Stimulated activated CD4-positive, alpha-beta T cell treated with anti-CD3 and anti-CD28 coated beads, Interleukin-2, amount 100 ng/mL, for 24 hours (primary cell): ENCODE measurements around the gene CEP78.
"Not testable (repeated sequence)": the region's sequence is repeated elsewhere in the genome, so short reads cannot be mapped to it uniquely, and the experiment has no call there.

ENCODE experiments used
- DNase-seq, 2 donors: peaks; one replicate each; pipeline ENCODE4 v3.0.0-alpha.2; 2020

The CEP78 gene

DNA sequence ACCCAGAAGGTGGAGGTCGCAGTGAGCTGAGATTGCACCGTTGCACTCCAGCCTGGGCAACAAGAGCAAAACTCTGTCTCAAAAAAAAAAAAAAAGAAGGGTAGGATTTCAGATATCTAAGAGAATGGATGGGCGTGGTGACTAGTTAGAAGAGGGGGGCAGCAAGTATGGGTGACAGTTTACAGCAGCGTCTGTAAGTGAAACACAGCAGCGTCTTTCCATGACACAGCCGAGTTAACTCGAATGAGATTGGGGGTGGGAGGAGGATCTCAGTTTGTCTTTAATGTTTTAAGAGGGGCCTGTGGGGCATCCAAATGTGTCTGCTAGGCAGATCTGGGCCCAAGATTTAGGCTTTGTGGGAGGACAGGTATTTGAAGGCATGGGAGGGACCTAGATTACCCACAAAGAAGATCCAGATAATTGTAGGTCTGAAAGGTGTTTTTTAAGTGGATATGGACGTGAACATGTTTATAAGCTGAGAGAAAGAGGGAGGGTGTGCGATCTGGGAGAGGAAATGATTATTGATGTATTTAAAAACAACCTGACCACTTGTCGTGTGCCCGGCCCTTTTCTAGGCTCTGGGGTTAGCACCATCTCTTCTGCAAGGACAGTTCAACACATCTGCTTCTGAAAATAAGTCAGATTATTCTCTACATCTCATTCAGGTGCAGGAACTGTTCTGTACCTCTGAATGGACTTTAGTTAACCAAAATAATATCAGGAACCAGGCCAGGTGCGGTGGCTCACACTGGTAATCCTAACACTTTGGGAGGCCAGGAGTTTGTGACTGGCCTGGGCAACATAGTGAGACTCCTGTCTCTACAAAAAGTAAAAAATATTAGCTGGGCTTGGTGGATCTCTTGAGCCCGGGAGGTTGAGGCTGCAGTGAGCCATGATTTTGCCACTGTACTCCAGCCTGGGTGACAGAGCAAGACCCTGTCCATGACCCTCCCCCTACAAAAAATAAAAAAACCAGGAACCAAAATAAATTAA is 2.5 kb downstream of the CEP78 start:
- no peak for DNase-seq

- no peak for DNase-seq
These were observed 3.6 kb downstream of the CEP78 start for GRCh38 chr9:78239506-78239905.

- no peak for DNase-seq
These were observed 6.2 kb downstream of the CEP78 start for GRCh38 chr9:78242041-78242440.

DNA sequence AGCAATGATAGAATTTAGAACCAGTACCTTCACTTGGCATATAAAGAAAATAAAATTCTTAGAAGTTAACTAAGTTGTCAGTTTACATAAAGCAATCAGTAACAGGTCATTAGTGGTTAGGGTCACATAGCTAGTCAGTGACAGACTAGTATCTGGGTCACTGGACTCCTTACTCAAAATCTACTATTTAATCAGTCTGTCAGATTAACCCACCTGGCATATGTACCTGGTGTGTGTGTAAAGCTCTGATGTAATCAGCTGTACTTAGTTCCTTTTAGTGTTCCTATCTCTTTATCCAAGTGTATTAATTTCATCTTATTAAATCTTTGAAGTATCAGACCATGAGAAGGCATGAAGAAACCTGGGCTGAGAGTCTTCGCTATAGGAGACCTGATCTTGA is 7.3 kb downstream of the CEP78 start:
- no peak for DNase-seq

- no peak for DNase-seq
These were observed 9.5 kb downstream of the CEP78 start for GRCh38 chr9:78245401-78245800.

- DNase-seq: no peak
These were observed 12.8 kb downstream of the CEP78 start for GRCh38 chr9:78248635-78249034.

DNA sequence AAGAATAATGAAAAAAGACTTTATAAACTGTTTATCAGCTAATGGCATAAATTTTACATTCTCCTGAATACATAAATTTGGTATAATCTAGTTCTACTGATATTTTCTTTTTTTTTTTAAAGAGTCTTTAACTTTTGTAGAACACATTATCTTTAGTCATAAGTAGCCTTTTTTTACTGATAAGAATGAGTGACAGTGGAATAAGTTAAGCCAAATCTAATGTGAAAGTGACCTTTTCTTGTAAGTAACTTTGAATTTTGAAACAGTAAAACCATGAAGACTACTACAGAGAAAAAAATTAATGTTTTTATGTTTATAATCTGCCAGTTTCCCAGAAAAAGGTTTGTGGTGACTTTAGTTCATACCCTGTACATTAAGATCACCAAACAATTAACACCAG is 13.7 kb downstream of the CEP78 start:
- no peak for DNase-seq

DNA sequence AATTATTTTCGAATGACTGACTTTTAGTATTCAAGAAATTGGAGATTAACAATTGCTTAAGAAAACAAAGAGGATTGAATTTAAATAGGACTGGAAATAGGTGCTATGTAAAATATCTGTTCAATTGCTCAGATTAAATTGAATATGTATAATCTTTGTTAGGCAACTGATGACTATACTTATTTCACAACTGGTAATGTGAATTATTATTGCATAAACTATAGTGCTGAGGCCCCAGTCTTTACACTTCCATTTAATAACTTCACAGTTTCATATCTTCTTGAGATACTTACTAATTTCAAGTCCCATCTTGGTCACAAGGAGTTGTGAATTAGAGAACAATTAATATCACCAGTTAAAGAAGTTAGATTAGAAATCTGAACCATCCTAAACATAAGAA is 16.7 kb downstream of the CEP78 start:
- no peak for DNase-seq

- no peak for DNase-seq
These were observed 17.4 kb downstream of the CEP78 start for GRCh38 chr9:78253285-78253684.

DNA sequence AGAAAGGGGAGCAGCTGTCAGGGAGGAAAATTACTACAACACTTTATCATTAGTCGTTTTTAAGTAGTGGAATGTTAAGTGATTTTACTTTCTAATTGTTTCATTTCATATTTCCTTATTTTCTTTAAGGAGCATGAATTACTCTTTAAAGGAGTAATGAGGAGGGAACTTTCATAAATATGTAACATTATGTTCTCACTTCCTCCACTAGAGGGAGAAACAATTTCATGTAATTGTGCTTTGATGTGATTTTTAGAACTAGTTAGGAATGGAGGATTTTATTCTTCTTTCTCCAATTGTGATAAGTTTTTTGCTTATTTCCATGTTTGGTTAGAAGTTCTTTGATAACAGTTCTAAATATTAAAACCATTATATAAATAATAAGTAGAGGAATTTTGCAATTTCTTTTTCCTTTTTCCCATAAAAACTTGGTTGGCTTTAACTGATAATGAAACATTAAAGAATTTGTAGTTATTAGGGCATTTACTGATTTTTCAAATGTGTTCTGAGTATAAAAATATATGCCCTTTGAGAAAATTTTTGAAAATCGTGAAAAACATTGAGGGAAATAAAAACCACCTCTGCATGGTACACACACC is 25.6 kb downstream of the CEP78 start:
- no peak for DNase-seq

DNA sequence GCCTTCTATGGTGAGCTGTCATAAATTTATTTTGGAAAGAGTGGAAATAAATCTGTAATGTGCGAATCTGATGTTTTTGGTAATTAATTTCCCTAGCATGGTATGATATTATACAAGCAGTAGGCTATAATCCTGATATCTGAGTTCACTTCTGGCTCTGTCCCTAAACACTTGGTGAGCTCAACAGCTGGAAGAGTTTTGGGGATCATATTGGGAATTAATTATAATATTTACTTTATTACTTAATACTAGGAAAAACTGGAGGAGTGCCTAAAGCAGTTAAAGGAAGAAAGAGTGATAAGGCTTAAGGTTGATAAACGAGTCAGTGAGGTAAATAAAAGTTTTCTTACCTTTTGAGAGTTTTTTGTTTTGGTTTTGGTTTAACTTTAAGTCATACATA is 26.8 kb downstream of the CEP78 start:
- DNase-seq: no peak

DNA sequence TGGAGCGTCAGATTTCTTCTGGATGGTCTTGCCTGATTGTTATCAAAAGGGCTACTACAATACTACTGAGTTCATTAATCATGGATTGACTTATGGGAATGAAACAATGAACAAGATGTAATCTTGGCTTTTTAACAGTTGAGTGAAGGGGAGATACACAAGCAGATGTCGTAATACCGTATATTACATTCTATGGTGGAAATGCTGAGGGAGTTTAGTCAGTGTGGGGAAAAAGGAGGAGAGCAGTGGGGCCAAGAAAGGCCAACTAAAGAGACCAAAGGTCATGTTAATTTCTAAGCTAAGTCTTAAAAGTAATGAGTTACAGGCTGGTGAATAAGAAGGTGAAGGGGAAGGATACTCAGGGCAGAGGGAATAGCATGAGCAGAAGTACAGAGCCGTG is 32.0 kb downstream of the CEP78 start:
- no peak for DNase-seq

DNA sequence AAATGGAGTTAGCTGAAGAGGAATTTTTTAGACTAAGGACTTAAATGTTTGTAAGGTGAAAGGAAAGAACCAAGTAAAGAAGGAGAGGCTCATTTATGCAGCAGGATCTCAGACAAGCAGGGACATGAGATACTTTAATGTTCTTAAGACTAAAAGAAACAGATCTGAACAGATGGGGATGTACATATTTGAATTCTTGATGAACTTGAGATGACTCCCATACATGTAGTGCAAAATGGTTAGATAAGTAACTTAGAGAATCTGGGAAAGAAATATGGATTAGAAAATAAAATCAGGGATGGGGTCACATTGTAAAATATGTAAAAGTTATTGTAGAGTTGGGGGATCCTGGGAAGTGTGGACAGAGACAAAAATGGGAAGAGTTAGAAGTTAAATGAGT is 33.9 kb downstream of the CEP78 start:
- DNase-seq: no peak

DNA sequence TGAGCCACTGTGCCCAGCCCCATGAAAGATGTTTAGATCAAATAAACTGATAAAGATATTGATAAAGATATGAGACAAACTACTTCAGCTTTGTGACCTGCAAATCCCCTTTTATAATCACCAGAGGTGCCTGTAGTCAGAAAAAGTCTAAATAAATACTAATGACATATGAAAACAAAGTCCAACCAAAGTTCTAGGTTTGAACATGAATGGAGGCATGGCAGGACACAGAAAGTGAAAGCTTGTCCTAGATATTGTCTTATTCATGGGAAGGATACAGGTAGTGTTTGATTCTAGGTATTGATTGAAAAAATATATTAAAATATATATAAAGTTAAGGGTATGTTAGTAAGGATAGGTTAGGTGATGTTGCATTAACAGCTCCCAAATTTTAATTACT is 36.4 kb downstream of the CEP78 start:
- no peak for DNase-seq

GRCh38 chr9:78273761-78274160 is 37.9 kb downstream of the CEP78 start:
- no peak for DNase-seq

- no peak for DNase-seq
These were observed 42.4 kb downstream of the CEP78 start for GRCh38 chr9:78278177-78278777.

DNA sequence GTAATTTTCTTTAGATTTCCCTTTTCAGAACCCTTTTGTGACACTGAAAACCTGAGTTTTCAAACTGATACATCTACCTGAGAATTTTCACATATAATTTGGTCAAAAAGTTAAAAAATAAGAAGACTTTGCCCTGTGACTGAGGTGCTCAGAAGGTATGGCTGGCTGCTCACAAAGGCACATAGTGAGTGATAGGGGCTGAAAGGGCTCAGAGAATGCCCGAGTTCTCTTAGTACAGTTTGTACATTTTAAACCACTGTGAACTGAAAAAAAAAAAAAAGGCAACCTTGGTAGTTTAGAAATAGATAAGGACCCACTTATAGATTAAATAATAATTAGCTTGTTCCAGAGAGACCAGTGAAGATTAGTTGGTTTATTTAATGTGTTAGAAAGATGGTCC is 42.9 kb downstream of the CEP78 start:
- no peak for DNase-seq

DNA sequence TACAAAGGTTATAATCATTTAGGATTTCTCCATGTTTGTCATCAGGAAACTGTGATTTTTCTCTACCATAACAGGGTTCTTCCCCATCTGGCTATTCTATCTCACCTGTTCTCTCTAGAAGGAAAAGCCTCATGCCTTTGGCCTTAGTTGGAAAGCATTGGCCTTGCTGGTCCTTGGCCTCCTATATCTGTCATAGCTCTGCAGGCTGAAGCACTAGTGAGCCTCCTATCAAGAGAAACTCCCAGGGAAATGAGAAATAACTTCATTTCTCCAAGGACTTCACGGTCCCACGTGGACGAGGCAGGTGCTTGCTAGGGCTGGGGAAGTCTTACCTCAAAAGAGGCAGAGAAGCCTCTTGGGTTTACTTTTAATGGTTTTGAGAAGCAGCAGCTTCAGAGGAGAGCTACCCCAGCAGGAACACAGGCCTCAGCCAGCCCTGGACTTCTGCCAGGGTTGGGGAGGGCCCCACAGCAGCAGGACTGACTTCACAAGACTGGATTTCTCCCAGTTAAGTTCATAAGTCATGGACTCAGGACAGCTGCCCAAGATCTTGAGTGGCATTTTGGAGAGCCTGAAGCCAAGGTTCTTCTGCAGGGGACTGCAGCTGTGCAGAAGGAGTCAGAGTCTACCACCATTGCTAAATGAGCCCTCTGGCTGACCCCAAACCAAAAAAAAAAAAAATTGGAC is 45.2 kb downstream of the CEP78 start:
- DNase-seq: no peak

DNA sequence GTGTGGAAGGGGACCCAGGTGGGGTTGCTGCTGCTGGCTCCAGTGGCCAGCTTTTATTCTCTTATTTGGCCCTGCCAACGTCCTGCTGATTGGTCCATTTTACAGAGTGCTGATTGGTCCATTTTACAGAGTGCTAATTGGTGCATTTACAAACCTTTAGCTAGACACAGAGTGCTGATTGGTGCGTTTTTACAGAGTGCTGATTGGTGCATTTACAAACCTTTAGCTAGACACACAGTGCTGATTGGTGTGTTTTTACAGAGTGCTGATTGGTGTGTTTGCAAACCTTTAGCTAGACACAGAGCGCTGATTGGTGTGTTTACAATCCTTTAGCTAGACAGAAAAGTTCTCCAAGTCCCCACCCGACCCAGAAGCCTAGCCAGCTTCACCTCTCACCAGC is 48.3 kb downstream of the CEP78 start:
- DNase-seq: not testable (repeated sequence)

GRCh38 chr9:78286125-78286524 is 50.2 kb downstream of the CEP78 start:
- no peak for DNase-seq

DNA sequence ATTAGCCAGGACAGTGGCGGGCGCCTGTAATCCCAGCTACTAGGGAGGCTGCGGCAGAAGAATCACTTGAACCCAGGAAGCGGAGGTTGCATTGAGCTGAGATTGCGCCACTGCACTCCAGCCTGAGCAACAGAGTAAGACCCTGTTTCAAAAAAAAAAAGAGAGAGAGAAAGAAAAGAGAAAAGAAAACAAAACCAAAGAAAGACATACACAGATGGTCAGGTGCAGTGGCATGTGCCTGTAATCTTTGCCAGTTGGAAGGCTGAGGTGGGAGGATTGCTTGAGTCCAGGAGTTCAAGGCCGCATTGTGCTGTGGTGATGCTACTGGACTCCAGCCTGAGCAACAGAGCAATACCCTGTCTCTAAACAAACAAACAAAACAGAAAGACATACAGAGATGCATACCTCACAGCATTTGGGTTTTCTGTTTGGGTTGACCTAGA is 51.1 kb downstream of the CEP78 start:
- no peak for DNase-seq

DNA sequence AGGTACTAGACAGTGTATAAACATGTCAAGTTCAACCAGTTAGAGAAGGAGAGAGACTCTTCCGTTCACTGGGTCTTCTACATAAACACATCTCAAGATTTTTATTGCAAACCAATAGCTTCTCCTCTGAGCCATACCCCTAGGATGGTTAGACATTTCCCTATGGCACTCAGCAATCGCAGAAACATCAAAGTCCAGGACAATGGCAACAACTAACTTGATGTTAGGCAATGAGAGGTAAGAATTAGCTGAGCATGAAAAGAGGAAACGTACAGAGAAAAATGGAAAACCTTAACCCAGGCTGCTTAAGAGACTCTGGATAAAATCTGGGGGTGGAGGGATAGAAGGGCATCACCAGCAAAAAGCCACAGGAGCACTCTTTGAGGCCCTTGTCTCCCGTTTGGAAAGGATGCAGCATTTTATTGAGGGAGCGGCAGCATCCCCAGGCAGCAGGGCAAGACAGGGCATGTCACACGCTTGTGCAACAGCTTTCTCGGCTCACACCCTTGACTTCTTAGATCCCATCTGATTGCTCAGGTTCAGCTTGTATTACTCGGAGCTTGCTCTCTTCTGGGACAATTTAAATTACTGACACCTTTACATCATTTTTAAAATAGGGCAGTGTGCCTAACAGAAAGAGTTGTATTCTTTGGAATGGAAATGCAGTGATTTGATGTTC is 52.5 kb downstream of the CEP78 start:
- DNase-seq: no peak

GRCh38 chr9:78289474-78289873 is 53.6 kb downstream of the CEP78 start:
- DNase-seq: no peak
